ENCODE data around the gene CAMK2N2. TPM values are rescaled to one million over a fixed set of nuclear protein-coding genes. Genes with fewer than 3 reads are reported as not detected.
A peak's percentile ranks its signal among the peaks of the same experiment; 100 is the strongest.
"Not testable (repeated sequence)": the region's sequence is repeated elsewhere in the genome, so short reads cannot be mapped to it uniquely, and the experiment has no call there.

Gene CAMK2N2
- total RNA-seq, 6 experiments from 2014 or later = 0.21 to 0.42 (median 0.24) TPM; not detected in 3

GRCh38 chr3:184272269-184272668 lies 10.9 kb upstream of the CAMK2N2 start:
- ATAC-seq (no peak), DNase-seq (no peak)
- Histone ChIP-seq H3K9me3 (no peaks in the 10 kb centered on the region), H3K27me3 (no peaks in the 10 kb centered on the region), H3K4me1 (no peaks in the 10 kb centered on the region), H3K27ac (no peak overlapping the region), H3K36me3 (no peaks in the 10 kb centered on the region), H3K4me3 (no peak overlapping the region)
- WGBS (ENCODE audit: insufficient coverage, low coverage, low lambda C conversion rate, missing lambda C conversion rate) = 0% methylated on average over 1 of the region's 1 CpG
- intact Hi-C loops (cut with DNase I) = no loop called here
- no peak for TF ChIP-seq POLR2A (IDR thresholded peaks at IDR 0.05)
- no peak for TF ChIP-seq CTCF (IDR thresholded peaks at IDR 0.05)

- WGBS (ENCODE audit: insufficient coverage, low coverage, low lambda C conversion rate, missing lambda C conversion rate) = 100% methylated on average over 1 of the region's 1 CpG
- H3K9me3 ChIP-seq; H3K36me3 ChIP-seq; H3K27ac ChIP-seq; intact Hi-C loops (cut with DNase I); H3K27me3 ChIP-seq; H3K4me1 ChIP-seq; DNase-seq; ATAC-seq; H3K4me3 ChIP-seq: not testable (repeated sequence)
These were observed 5.9 kb upstream of the CAMK2N2 start for GRCh38 chr3:184267249-184267648.

- ATAC-seq = no peak
- no peaks in the 10 kb centered on the region for H3K9me3 ChIP-seq
- intact Hi-C loops (cut with DNase I) = no loop called here
- H3K4me1 ChIP-seq = peaks cover 0 to 19% (median 0%) of the 10 kb centered on the region in 4 donors
- DNase-seq = no peak
- H3K36me3 ChIP-seq = no peaks in the 10 kb centered on the region
- H3K4me3 ChIP-seq = peak overlapping the region in 1 of 3 donors; percentile 41
- H3K27ac ChIP-seq = no peak overlapping the region
- H3K27me3 ChIP-seq = no peaks in the 10 kb centered on the region
- no peak for TF ChIP-seq CTCF (IDR thresholded peaks at IDR 0.05)
- no peak for TF ChIP-seq POLR2A (IDR thresholded peaks at IDR 0.05)
- WGBS (ENCODE audit: insufficient coverage, low coverage, low lambda C conversion rate, missing lambda C conversion rate) = 19% methylated on average over 11 of the region's 15 CpGs
These were observed 1.4 kb upstream of the CAMK2N2 start for GRCh38 chr3:184262764-184263179.

- Histone ChIP-seq H3K36me3 (no peaks in the 10 kb centered on the region), H3K27ac (no peak overlapping the region), H3K27me3 (no peaks in the 10 kb centered on the region), H3K9me3 (no peaks in the 10 kb centered on the region), H3K4me3 (peak overlapping the region; percentile 33 to 42 (median 41)), H3K4me1 (peaks cover 0 to 19% (median 0%) of the 10 kb centered on the region in 4 donors)
- ATAC-seq (peak; percentile 38 to 52 (median 40)), DNase-seq (peak in 2 of 3 donors; percentile 59 to 73)
- 2% methylated on average over 25 of the region's 66 CpGs for WGBS (ENCODE audit: insufficient coverage, low coverage, low lambda C conversion rate, missing lambda C conversion rate)
- TF ChIP-seq CTCF (IDR thresholded peaks at IDR 0.05) (no peak), POLR2A (IDR thresholded peaks at IDR 0.05) (peak; percentile 19)
- intact Hi-C loops (cut with DNase I) = no loop called here
These were observed 756 bp upstream of the CAMK2N2 start for GRCh38 chr3:184261854-184262763.

- peak overlapping the region in 2 of 3 donors; percentile 32 to 42 for H3K4me3 ChIP-seq
- no peaks in the 10 kb centered on the region for H3K9me3 ChIP-seq
- TF ChIP-seq POLR2A (IDR thresholded peaks at IDR 0.05) (no peak), CTCF (IDR thresholded peaks at IDR 0.05) (no peak)
- WGBS (ENCODE audit: insufficient coverage, low coverage, low lambda C conversion rate, missing lambda C conversion rate) = 2% methylated on average over 12 of the region's 49 CpGs
- DNase-seq (peak in 1 of 3 donors; percentile 45), ATAC-seq (no peak)
- peaks cover 0 to 19% (median 0%) of the 10 kb centered on the region in 4 donors for H3K4me1 ChIP-seq
- intact Hi-C loops (cut with DNase I) = no loop called here
- no peaks in the 10 kb centered on the region for H3K36me3 ChIP-seq
- no peaks in the 10 kb centered on the region for H3K27me3 ChIP-seq
- no peak overlapping the region for H3K27ac ChIP-seq
These were observed 556 bp downstream of the CAMK2N2 start for GRCh38 chr3:184260724-184261269.

Data from right lobe of liver (tissue), 6 donors.